ENCODE results near the gene NAT8L. TPM values are rescaled to one million over a fixed set of nuclear protein-coding genes. Genes with fewer than 3 reads are reported as not detected.

The NAT8L gene
- polyA plus RNA-seq, 1 donor (not counting 4 experiments of a cell fraction or from before 2014, with no cell fraction given) = 0.01 TPM

DNA sequence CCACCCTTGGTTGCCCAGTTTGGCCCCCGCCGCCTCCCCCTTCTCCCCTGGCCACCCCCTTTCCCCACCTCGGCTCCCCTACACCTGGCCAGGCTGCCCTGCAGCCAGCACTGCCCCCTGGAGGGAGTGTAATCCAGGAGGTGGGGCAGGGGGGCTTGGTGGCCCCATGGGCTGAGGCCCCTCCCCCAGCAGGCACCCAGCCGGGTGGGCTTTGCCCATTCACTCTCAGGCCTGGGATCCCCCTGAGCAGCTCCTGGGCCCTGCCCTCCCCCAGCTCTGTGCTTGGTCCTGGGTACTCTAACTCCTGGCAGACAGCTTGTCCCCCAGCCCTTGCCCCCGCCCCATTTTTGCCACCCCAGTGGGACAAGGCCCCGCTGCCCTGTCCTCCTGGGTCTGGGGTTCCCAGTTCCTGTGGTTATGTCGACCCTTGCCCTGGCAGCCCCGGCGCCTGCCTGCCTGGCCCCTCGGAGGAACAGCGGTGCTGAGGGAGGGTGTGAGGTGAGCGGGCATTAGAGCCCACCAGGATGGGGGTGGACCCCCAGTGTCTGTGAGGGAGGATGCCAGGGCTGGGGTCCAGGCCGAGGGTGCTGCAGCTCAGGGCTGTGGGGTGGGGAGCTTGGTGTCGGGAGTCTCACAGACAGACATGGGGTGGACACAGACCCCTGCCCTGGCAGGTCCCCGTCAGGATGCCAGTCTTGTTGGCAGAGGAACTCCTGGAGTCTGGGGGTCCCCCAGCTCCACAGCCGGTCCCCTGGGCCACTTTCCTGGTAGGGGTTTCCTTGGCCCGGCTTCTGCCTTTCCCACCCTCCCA is 10.2 kb downstream of the NAT8L start:
- H2AFZ ChIP-seq (ENCODE audit: control insufficient read depth, low read length) = no peak overlapping the region
- H3K4me3 ChIP-seq (ENCODE audit: control insufficient read depth in 2 of 3, extremely low read depth in 1 of 3, insufficient read depth in 2 of 3, low read depth in 1 of 3, low read length in 3 of 3) = no peak overlapping the region
- no peaks in the 10 kb centered on the region for H3K9me1 ChIP-seq (ENCODE audit: control insufficient read depth, extremely low read depth, insufficient read depth, low read length)
- H3K27ac ChIP-seq (ENCODE audit: control insufficient read depth, insufficient read depth, low read length) = no peak overlapping the region
- H3K9me3 ChIP-seq (ENCODE audit: control insufficient read depth, low read depth, low read length) = no peaks in the 10 kb centered on the region
- dilution Hi-C loops (cut with MboI; ENCODE audit: extremely low pct_ligation_motif_present, low sequenced_read_pairs) = no loop called here
- no peak overlapping the region for H3K9ac ChIP-seq (ENCODE audit: control insufficient read depth, extremely low read depth, insufficient read depth, low read length)
- TF ChIP-seq EZH2 (IDR thresholded peaks at IDR 0.05; ENCODE audit: low read length) = no peak
- TF ChIP-seq, protein P1, sequence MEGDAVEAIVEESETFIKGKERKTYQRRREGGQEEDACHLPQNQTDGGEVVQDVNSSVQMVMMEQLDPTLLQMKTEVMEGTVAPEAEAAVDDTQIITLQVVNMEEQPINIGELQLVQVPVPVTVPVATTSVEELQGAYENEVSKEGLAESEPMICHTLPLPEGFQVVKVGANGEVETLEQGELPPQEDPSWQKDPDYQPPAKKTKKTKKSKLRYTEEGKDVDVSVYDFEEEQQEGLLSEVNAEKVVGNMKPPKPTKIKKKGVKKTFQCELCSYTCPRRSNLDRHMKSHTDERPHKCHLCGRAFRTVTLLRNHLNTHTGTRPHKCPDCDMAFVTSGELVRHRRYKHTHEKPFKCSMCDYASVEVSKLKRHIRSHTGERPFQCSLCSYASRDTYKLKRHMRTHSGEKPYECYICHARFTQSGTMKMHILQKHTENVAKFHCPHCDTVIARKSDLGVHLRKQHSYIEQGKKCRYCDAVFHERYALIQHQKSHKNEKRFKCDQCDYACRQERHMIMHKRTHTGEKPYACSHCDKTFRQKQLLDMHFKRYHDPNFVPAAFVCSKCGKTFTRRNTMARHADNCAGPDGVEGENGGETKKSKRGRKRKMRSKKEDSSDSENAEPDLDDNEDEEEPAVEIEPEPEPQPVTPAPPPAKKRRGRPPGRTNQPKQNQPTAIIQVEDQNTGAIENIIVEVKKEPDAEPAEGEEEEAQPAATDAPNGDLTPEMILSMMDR (optimal IDR thresholded peaks at IDR 0.05 in 1 of 3, IDR thresholded peaks at IDR 0.05 in 1 of 3, conservative IDR thresholded peaks at IDR 0.05 in 1 of 3; ENCODE audit: extremely low read depth in 1 of 3, insufficient read depth in 2 of 3, low read length in 3 of 3) = no peak
- FAIRE-seq = no peak
- no peaks in the 10 kb centered on the region for H3K36me3 ChIP-seq (ENCODE audit: control insufficient read depth in 2 of 2, extremely low read depth in 1 of 2, insufficient read depth in 2 of 2, low read length in 2 of 2)
- H4K20me1 ChIP-seq (ENCODE audit: control insufficient read depth, extremely low read depth, insufficient read depth, low read length) = no peaks in the 10 kb centered on the region
- H3K4me2 ChIP-seq (ENCODE audit: control insufficient read depth, extremely low read depth, insufficient read depth, low read depth, low read length) = no peak overlapping the region
- peaks cover 12% of the 10 kb centered on the region for H3K27me3 ChIP-seq (ENCODE audit: control insufficient read depth, extremely low read depth, insufficient read depth, low read length)
- no peaks in the 10 kb centered on the region for H3K4me1 ChIP-seq (ENCODE audit: control insufficient read depth, extremely low read depth, insufficient read depth, low read length)
- no peaks in the 10 kb centered on the region for H3K79me2 ChIP-seq (ENCODE audit: control insufficient read depth, insufficient read depth, low read length)
- DNase-seq (ENCODE audit: low read depth, low spot score) = no peak

DNA sequence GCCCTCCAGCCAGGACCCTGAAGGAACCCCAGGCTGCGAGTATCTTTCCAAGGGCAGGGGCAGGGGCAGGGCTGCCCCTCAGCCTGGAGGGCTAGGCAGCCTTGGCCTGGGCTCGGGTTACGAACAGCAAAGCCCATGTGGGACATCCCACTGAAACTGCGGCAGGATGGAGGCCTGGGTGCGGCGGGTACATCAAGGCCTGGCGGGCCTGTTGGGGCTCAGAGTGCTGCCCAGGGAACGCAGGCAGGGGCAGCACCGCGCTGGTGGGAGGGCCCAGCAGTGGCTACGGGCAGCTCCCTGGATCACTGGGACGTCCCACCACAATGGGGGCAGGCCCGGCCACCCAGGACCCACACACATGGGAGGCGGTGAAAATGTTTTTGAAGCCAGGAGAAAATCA is 10.9 kb downstream of the NAT8L start:
- no peak overlapping the region for H3K27ac ChIP-seq (ENCODE audit: control insufficient read depth, insufficient read depth, low read length)
- FAIRE-seq (no peak), DNase-seq (ENCODE audit: low read depth, low spot score) (no peak)
- H2AFZ ChIP-seq (ENCODE audit: control insufficient read depth, low read length) = no peak overlapping the region
- no peak overlapping the region for H3K9ac ChIP-seq (ENCODE audit: control insufficient read depth, extremely low read depth, insufficient read depth, low read length)
- H3K79me2 ChIP-seq (ENCODE audit: control insufficient read depth, insufficient read depth, low read length) = no peaks in the 10 kb centered on the region
- H3K4me1 ChIP-seq (ENCODE audit: control insufficient read depth, extremely low read depth, insufficient read depth, low read length) = no peaks in the 10 kb centered on the region
- H3K36me3 ChIP-seq (ENCODE audit: control insufficient read depth in 2 of 2, extremely low read depth in 1 of 2, insufficient read depth in 2 of 2, low read length in 2 of 2) = no peaks in the 10 kb centered on the region
- no peak overlapping the region for H3K4me3 ChIP-seq (ENCODE audit: control insufficient read depth in 2 of 3, extremely low read depth in 1 of 3, insufficient read depth in 2 of 3, low read depth in 1 of 3, low read length in 3 of 3)
- no peaks in the 10 kb centered on the region for H4K20me1 ChIP-seq (ENCODE audit: control insufficient read depth, extremely low read depth, insufficient read depth, low read length)
- no peaks in the 10 kb centered on the region for H3K9me3 ChIP-seq (ENCODE audit: control insufficient read depth, low read depth, low read length)
- peaks cover 12% of the 10 kb centered on the region for H3K27me3 ChIP-seq (ENCODE audit: control insufficient read depth, extremely low read depth, insufficient read depth, low read length)
- TF ChIP-seq, protein P1 (optimal IDR thresholded peaks at IDR 0.05 in 1 of 3, IDR thresholded peaks at IDR 0.05 in 1 of 3, conservative IDR thresholded peaks at IDR 0.05 in 1 of 3; ENCODE audit: extremely low read depth in 1 of 3, insufficient read depth in 2 of 3, low read length in 3 of 3) = no peak
- TF ChIP-seq EZH2 (IDR thresholded peaks at IDR 0.05; ENCODE audit: low read length) = no peak
- no peak overlapping the region for H3K4me2 ChIP-seq (ENCODE audit: control insufficient read depth, extremely low read depth, insufficient read depth, low read depth, low read length)
- dilution Hi-C loops (cut with MboI; ENCODE audit: extremely low pct_ligation_motif_present, low sequenced_read_pairs) = no loop called here
- H3K9me1 ChIP-seq (ENCODE audit: control insufficient read depth, extremely low read depth, insufficient read depth, low read length) = no peaks in the 10 kb centered on the region

Data from keratinocyte (primary cell).